SH-SY5Y (cell line): ENCODE results near the gene DNAH1.

Experiments used
- GATA2 ChIP-seq: IDR thresholded peaks from 2 replicates; pipeline ENCODE4 v1.6.1; 2011; ENCODE audit warnings: mild to moderate bottlenecking, low read depth, low read length
- GATA3 ChIP-seq: IDR thresholded peaks from 2 replicates; pipeline ENCODE4 v1.6.1; 2011; ENCODE audit warnings: low read depth, mild to moderate bottlenecking, low read length, moderate library complexity

DNA sequence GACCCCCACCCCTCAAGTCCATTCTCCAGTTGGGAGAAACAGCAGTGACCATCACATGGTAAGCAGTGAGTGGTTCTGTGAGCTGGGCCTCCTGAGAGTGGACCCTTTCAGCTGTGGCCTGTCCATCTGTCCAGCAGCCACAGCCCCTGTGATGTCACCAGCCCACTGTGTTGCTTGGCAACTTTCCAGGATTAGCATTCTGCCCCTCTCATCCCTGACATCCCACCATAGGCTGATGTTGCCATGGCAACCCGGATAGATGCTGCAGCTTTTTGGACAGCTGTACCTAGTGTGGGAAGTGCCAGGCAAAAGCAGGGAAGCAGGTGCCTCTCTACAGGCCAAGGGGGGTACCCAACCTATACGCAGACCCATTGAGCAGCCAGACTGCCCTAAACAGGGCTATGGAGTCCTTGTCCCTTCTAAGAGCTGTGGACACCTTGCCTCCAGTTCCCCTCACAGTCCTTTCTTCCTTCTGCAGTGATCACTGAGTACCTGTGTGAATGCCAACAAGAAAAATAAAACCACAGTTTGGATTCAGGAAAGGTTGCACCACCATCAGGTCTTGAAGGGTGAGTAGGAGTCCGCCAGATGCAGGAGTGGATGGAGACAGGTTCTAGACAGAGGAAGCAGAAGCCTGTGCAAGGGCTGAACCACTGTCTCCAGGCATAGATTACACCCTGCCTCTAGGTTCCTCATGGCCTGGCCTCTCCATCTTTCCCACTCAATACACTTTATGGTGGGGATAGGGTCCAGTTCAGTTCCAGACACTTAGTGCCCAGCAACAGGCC lies at the start of gene DNAH1:
- TF ChIP-seq GATA3 (no peak), GATA2 (no peak)
